Mammary epithelial cell (primary cell): ENCODE data around the gene WNT5B.

Source experiments
- CTCF ChIP-seq, 2 donors: IDR thresholded peaks in 1 of 2; conservative IDR thresholded peaks in 1 of 2; 2 replicates each; pipeline ENCODE4 v1.5.1; 2011 to 2012; ENCODE audit warnings: inconsistent platforms in 2 of 2, low read length in 2 of 2, mild to moderate bottlenecking in 2 of 2, control low read depth in 1 of 2, low read depth in 1 of 2; ENCODE audit not compliant: insufficient read depth in 1 of 2; ENCODE audit errors: extremely low read depth in 1 of 2
- EZH2 ChIP-seq: IDR thresholded peaks from 2 replicates; pipeline ENCODE4 v1.6.1; 2012; ENCODE audit warnings: low read length, inconsistent platforms, borderline replicate concordance

- TF ChIP-seq CTCF (conservative IDR thresholded peaks at IDR 0.05 in 1 of 2, IDR thresholded peaks at IDR 0.05 in 1 of 2; ENCODE audit: extremely low read depth in 1 of 2, insufficient read depth in 1 of 2, low read depth in 1 of 2, low read length in 2 of 2): no peak
- no peak for TF ChIP-seq EZH2
These were observed 13.5 kb downstream of the WNT5B start for GRCh38 chr12:1642513-1642912.
